ENCODE results near the gene OSTM1.

- no peak for TF ChIP-seq CTCF (IDR thresholded peaks at IDR 0.05)
- TF ChIP-seq POLR2AphosphoS5 (IDR thresholded peaks at IDR 0.05) = no peak
These were observed 53.9 kb downstream of the OSTM1 start for GRCh38 chr6:108020472-108021116.

All from prostate gland (tissue), 2 donors.